PC-3 (cell line): ENCODE measurements around the gene BEND2.

Source experiments
- CTCF ChIP-seq: fragments of 300-600 bp; sonication (generic); conservative IDR thresholded peaks from 2 replicates; pipeline ENCODE4 v1.5.1; 2017; ENCODE audit warnings: antibody characterized with exemption, low read depth, mild to moderate bottlenecking, low read length
- EZH2 ChIP-seq: fragments of 300-600 bp; sonication (generic); IDR thresholded peaks from one replicate; pipeline ENCODE4 v1.6.1; 2017; ENCODE audit warnings: antibody characterized with exemption, mild to moderate bottlenecking, low read length; ENCODE audit not compliant: unreplicated experiment

- TF ChIP-seq CTCF (no peak), EZH2 (no peak)
Observed at GRCh38 chrX:18252644-18253359, 32.1 kb upstream of the BEND2 start.
